ENCODE measurements around the gene BRIP1. TPM values are rescaled to one million over a fixed set of nuclear protein-coding genes. Genes with fewer than 3 reads are reported as not detected.

The BRIP1 gene
- total RNA-seq, 1 experiment from 2014 or later, result 20.2 TPM

GRCh38 chr17:61738249-61738648 is 125.1 kb downstream of the BRIP1 start:
- no peak overlapping the region for H3K23ac ChIP-seq (ENCODE audit: insufficient read length, low read depth, low read length)
- no peak for DNase-seq
- H3K27me3 ChIP-seq (ENCODE audit: insufficient read depth, low read length), result no peaks in the 10 kb centered on the region
- H3K9me3 ChIP-seq (ENCODE audit: control insufficient read depth, low read depth, low read length), result no peaks in the 10 kb centered on the region
- Mint-ChIP-seq H3K36me3 (ENCODE audit: insufficient read depth in 1 of 3, low read depth in 3 of 3) (peaks cover 49 to 61% (median 56%) of the 10 kb centered on the region in 3 experiments), H3K9me3 (peaks cover 6 to 9% of the 10 kb centered on the region in 2 experiments; a peak in 4 of 5 replicates), H3K4me3 (no peak overlapping the region), H3K27ac (no peak overlapping the region), H3K27me3 (ENCODE audit: low read depth) (no peaks in the 10 kb centered on the region), H3K4me1 (no peaks in the 10 kb centered on the region)
- H3K14ac ChIP-seq (ENCODE audit: insufficient read depth, low read length), result no peak overlapping the region
- H2AFZ ChIP-seq (ENCODE audit: low read length), result no peak overlapping the region
- no peak overlapping the region for H2BK120ac ChIP-seq (ENCODE audit: low read depth, low read length, poor library complexity, severe bottlenecking)
- H3K27ac ChIP-seq (ENCODE audit: insufficient read length, low read depth, low read length), result no peak overlapping the region
- H3T11ph ChIP-seq (ENCODE audit: low read length), result no peak overlapping the region
- H3K79me2 ChIP-seq (ENCODE audit: insufficient read depth, low read length), result no peaks in the 10 kb centered on the region
- no peaks in the 10 kb centered on the region for H3K79me1 ChIP-seq (ENCODE audit: insufficient read depth, low read depth, low read length, poor library complexity, severe bottlenecking)
- no peaks in the 10 kb centered on the region for H3K23me2 ChIP-seq (ENCODE audit: insufficient read length, low read depth, low read length, poor library complexity, severe bottlenecking)
- no peak overlapping the region for H4K91ac ChIP-seq (ENCODE audit: insufficient read length, low read depth, low read length)
- H3K4me2 ChIP-seq (ENCODE audit: insufficient read depth, insufficient read length, low read length), result no peak overlapping the region
- H4K8ac ChIP-seq (replicated peaks; ENCODE audit: insufficient read length, low read depth, low read length), result no peak overlapping the region
- H3K18ac ChIP-seq (ENCODE audit: insufficient read length, low read depth, low read length), result no peak overlapping the region
- H4K20me1 ChIP-seq (ENCODE audit: control insufficient read depth, insufficient read depth, insufficient read length), result no peaks in the 10 kb centered on the region
- H3K4ac ChIP-seq (ENCODE audit: low read depth, low read length), result no peak overlapping the region
- H2BK15ac ChIP-seq (ENCODE audit: low read depth, low read length), result no peak overlapping the region
- H3K56ac ChIP-seq (ENCODE audit: insufficient read length, low read depth, low read length), result no peak overlapping the region
- H2BK5ac ChIP-seq (ENCODE audit: insufficient read length, low read length), result no peak overlapping the region
- H4K5ac ChIP-seq (ENCODE audit: insufficient read length, low read depth, low read length), result no peak overlapping the region
- H2BK20ac ChIP-seq (ENCODE audit: low read depth, low read length, poor library complexity, severe bottlenecking), result no peak overlapping the region
- TF ChIP-seq, protein P1, sequence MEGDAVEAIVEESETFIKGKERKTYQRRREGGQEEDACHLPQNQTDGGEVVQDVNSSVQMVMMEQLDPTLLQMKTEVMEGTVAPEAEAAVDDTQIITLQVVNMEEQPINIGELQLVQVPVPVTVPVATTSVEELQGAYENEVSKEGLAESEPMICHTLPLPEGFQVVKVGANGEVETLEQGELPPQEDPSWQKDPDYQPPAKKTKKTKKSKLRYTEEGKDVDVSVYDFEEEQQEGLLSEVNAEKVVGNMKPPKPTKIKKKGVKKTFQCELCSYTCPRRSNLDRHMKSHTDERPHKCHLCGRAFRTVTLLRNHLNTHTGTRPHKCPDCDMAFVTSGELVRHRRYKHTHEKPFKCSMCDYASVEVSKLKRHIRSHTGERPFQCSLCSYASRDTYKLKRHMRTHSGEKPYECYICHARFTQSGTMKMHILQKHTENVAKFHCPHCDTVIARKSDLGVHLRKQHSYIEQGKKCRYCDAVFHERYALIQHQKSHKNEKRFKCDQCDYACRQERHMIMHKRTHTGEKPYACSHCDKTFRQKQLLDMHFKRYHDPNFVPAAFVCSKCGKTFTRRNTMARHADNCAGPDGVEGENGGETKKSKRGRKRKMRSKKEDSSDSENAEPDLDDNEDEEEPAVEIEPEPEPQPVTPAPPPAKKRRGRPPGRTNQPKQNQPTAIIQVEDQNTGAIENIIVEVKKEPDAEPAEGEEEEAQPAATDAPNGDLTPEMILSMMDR (conservative IDR thresholded peaks at IDR 0.05), result no peak
- H2AK5ac ChIP-seq (ENCODE audit: insufficient read length, low read length), result no peak overlapping the region
- no peaks in the 10 kb centered on the region for H3K4me1 ChIP-seq (ENCODE audit: insufficient read depth, low read length)
- no peak overlapping the region for H3K9ac ChIP-seq (ENCODE audit: extremely low read depth, insufficient read length, low read length)
- no peak overlapping the region for H2BK12ac ChIP-seq (ENCODE audit: insufficient read length, low read depth, low read length)
